SK-N-MC (cell line): ENCODE data around the gene TBC1D22A.

ENCODE experiments used
- EZH2 ChIP-seq: fragments of 200-600 bp; sonication (generic); IDR thresholded peaks from one replicate; pipeline ENCODE4 v1.6.1; 2017; ENCODE audit warnings: antibody characterized with exemption
- POLR2AphosphoS5 ChIP-seq: IDR thresholded peaks from 2 replicates; pipeline ENCODE4 v1.6.1; 2012; ENCODE audit warnings: mild to moderate bottlenecking, low read depth, low read length, borderline replicate concordance

- TF ChIP-seq EZH2: no peak
- no peak for TF ChIP-seq POLR2AphosphoS5
Observed at GRCh38 chr22:47218671-47219070, 456.2 kb downstream of the TBC1D22A start.
